ENCODE results near the gene LZTS3.
A peak's percentile ranks its signal among the peaks of the same experiment; 100 is the strongest.
"Not testable (repeated sequence)": the region's sequence is repeated elsewhere in the genome, so short reads cannot be mapped to it uniquely, and the experiment has no call there.

LZTS3 gene

GRCh38 chr20:3172933-3173609, at the start of gene LZTS3:
Gene LZTS3 (minus strand): TSS chr20:3173549. CDS start chr20:3167163, 6,386 bp downstream.
- DNase-seq (ENCODE audit: low spot score) = peak; percentile 91

DNA sequence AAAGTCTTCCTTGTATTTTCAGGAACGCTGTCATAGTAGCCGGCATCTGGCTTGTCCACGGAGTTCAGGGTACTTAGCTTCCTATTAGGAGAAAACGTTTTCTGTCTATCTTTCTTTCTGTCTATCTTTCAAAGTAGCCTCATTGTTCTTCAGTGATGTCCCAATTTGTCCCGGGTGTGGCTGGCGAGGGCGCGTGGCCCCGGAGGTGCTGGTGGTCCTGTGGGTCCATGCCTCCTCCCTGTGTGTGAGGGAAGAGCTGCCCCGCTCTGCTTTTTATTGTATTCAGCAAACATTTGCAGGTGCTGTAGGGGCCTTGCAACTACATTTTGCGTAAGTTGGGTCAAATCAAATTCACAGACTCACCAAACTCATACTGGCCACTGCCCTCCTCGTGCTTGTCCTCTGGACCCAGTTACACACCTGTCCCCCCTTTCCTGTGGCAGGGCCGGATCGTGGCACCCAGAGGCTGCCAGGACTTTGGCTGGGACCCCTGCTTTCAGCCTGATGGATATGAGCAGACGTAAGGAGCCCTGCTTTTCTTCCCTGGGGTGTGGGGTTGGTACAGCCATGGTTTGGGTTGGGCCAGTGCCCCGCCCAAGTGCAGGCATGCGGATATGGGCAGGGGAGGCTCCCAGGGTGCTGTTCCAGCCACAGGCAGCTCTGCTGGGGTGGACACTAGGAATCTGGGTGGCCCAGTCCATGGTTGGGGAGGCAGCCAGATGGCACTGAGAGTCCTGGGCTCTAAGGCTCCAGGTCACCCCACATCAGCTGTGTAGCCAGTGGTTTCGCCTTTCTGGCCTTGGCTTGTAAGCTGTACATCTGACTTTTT, 48.3 kb upstream of the LZTS3 start:
- DNase-seq (ENCODE audit: low spot score) = no peak

- peak; percentile 72 for DNase-seq (ENCODE audit: low spot score)
Measured at GRCh38 chr20:3218307-3218988, 45.1 kb upstream of the LZTS3 start.

- DNase-seq (ENCODE audit: low spot score) = not testable (repeated sequence)
Measured at GRCh38 chr20:3215359-3215917, 42.1 kb upstream of the LZTS3 start.

GRCh38 chr20:3213226-3213625, 39.9 kb upstream of the LZTS3 start:
- DNase-seq (ENCODE audit: low spot score) = no peak

DNA sequence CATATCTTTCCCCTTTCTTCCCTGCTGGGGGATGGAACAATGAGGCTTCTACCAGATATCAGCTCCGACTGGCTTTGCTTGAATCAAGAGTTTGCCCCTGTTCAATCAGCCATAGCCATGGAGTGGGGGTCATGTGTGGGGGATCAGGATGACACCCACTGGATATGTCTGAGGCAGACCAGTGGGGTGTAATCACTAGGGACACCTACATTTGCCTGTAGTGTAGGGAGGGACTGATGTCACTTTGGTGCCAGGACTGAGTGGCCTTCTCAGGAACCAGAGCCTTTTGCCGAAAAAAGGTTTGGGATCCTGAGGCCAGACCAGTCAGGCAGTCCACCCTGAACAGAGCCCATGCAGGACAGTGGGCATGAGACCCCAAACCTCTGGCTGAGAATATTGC, 37.0 kb upstream of the LZTS3 start:
- DNase-seq (ENCODE audit: low spot score) = no peak

- peak; percentile 32 for DNase-seq (ENCODE audit: low spot score)
Measured at GRCh38 chr20:3209946-3210317, 36.6 kb upstream of the LZTS3 start.

- peak; percentile 80 for DNase-seq (ENCODE audit: low spot score)
Measured at GRCh38 chr20:3209257-3209945, 36.1 kb upstream of the LZTS3 start, which contains the start of gene ITPA. Gene ITPA (plus strand): TSS chr20:3209498. CDS start chr20:3209552, 54 bp downstream.

DNA sequence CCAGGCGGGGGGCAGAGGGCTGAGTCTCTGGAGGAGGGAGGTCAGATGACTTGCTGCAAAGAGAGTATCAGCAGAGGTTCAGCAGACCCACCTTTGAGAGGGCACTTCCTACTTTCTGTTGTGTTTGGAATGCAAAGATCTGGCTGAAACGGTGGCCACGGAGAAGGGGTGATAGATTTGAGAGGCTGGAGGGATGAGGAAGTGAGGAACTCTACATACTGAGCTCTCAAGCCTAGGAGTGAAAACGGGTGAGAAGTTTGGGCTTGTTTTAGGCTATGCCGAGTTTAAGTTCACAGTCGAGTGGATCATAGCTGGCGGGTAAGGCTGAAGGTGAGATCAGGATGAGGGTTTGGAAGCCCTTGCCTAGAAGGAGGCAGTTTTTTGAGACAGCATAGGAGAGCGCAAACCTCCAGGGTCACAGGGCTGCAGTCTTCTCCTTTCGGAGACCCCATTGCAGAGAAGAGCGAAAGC, 35.5 kb upstream of the LZTS3 start:
- peak; percentile 51 for DNase-seq (ENCODE audit: low spot score)

DNA sequence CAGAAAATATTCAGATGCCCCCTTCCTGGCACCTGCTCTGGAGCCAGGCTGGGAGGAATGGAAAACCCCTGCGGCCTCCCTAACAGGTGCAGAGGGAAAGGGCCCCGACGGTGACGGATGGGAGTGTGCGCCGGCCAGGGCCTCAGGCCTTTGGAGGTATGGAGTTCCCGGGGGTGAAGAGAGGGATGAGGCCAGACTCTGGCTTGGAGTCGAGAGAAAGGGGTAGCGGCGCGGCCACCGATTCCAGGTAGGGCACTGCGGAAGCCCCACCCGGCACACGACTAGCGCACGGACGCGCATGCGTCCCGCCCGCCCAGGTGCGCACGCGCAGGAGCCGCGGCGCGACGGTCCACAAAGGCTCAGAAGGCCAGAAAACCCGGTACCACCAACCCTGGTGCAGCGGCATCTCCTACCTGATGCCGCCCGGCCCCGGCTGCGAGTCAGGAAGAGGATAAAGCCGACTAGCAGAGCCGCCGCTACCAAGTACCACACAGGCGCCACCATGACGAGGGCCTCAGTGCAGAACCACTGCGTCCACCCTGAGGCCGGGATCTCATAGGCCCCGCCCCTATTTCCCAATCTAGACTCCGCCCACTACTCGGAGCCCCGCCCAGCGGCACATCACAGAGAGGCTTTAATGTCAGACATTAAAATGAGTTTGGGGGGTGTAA, 30.9 kb upstream of the LZTS3 start, which contains the start of gene DDRGK1:
TSS of gene DDRGK1 (minus strand) at position 559 of the 671 bp plus-strand sequence. CDS start at position 504, 55 bp downstream.
- DNase-seq (ENCODE audit: low spot score) = peak; percentile 90

- DNase-seq (ENCODE audit: low spot score) = no peak
Measured at GRCh38 chr20:3203315-3204123, 30.2 kb upstream of the LZTS3 start.

- DNase-seq (ENCODE audit: low spot score) = no peak
Measured at GRCh38 chr20:3202965-3203314, 29.6 kb upstream of the LZTS3 start.

DNA sequence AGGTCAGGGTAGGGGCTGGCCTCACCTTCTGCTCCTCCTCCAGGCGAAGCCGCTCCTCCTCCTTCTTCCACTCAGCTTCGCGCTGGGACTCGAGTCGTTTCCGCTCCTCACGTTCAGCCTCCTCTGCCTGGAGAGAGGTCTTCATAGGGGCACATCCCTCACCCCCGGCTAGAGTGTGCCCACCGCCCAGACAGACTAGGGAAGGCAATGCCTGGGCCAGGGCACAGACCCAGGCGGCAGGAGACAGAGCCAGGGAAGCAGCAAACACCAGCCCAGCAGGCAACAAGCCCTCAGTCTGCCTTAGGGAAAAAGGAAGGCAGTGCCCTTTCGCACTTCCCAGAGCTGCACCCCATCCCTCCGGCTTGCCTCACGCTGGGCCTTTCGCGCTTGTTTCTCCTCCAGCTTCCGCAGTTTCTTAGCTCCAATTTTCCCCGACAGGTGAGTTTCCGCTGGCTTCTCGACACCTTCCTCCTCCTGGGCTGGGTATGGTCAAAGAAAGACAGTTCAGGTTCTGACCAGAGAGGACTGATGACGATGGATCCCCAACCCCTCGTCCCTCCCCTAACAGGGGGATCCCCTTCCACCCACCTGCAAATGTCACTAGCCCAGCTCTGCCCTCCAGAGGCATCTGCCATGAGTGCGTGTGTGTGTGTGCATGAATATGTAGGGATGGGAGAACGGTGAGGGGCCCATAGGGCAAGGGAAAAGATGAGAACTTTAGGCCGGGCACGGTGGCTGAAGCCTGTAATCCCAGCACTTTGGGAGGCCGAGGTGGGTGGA, 26.8 kb upstream of the LZTS3 start:
- DNase-seq (ENCODE audit: low spot score) = no peak

DNA sequence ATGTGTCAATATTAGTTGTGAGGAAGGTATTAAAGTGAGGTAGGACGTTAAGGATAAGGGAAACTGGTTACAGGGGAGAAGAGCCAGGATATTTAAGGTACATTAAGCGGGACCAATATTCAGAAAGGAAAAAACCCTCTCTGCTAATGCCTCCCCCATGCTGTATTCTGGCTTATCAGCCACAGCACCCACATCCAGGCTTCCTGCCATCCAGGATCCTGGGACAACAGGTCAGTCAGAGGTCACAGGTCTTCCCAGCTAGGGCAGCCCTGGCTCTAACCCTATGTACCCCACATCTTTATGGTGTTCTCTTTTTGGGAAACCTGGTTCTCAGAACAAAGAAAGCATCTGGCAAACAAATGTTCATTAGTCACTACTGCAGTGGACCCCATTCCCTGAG, 25.9 kb upstream of the LZTS3 start:
- no peak for DNase-seq (ENCODE audit: low spot score)

GRCh38 chr20:3195590-3196237, 22.4 kb upstream of the LZTS3 start:
- DNase-seq (ENCODE audit: low spot score) = no peak

GRCh38 chr20:3194617-3195280, 21.4 kb upstream of the LZTS3 start:
- no peak for DNase-seq (ENCODE audit: low spot score)

DNA sequence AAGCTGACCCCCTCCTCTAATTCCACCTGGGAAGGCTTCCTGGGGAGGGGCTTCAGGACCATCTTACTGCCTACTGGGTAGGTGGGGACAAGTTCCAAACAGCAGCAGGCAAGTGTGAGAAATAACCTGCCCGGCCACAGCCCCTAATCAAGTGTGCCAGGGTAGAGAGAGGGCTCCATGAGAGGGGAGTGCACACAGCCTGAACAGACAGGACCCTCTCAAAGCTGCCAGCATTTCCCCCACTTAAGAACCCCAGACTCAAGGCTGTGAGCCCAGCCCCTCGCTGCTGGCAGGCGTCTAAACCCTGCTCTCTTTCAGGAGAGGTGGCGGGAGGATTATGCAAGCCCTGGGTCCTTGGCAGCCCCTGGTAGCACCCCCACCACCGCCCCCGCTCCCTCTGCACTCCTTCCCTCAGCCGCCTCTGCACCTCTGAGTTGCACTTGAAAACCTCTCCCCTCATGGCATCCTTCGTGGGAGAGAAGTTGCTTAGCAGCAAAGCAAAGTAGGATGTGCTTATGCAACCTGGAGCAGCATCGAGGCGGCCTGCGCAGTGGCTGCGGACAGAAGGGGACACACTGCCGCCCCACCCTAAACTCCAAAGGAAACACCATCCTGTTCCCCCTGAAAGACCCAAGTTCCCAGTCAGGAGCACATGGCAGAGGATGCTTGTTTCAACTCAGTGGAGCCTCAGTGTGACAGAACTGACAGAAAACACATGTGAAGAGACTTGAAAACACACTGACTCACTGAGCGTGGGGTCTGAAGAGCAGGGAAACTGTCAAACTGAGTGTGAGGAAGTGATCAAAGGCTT, 20.7 kb upstream of the LZTS3 start:
- no peak for DNase-seq (ENCODE audit: low spot score)
